ENCODE results near the gene C1orf35. TPM values are rescaled to one million over a fixed set of nuclear protein-coding genes. Genes with fewer than 3 reads are reported as not detected.

The C1orf35 gene
- total and polyA plus RNA-seq, 2 donors (not counting 1 experiment from before 2014, with no cell fraction given) = 4.8 to 7.6 TPM

GRCh38 chr1:228141226-228142044, 38.3 kb upstream of the C1orf35 start:
- H3K9me3 ChIP-seq (ENCODE audit: control insufficient read depth, insufficient read depth, low read depth, low read length) = no peaks in the 10 kb centered on the region
- no peaks in the 10 kb centered on the region for H4K20me1 ChIP-seq (ENCODE audit: control insufficient read depth, extremely low read depth, insufficient read depth, low read length)
- no peak overlapping the region for H2AFZ ChIP-seq (ENCODE audit: low read length)
- H3K4me1 ChIP-seq (ENCODE audit: control insufficient read depth, extremely low read depth, insufficient read depth, low read length) = peaks cover 13% of the 10 kb centered on the region
- H3K4me3 ChIP-seq (replicated peaks in 1 of 4; ENCODE audit: control extremely low read depth in 1 of 4, insufficient read depth in 1 of 4, low read depth in 3 of 4, low read length in 4 of 4) = peak overlapping the region; percentile 87 to 96 (median 92)
- peaks cover 10% of the 10 kb centered on the region for H3K36me3 ChIP-seq (ENCODE audit: control insufficient read depth, insufficient read depth, low read length)
- DNase-seq (ENCODE audit: low read depth in 2 of 2) = peak in 1 of 2 donors; percentile 85
- H3K4me2 ChIP-seq (ENCODE audit: extremely low read depth, insufficient read depth, low read length) = peak overlapping the region; percentile 95
- no peak for TF ChIP-seq EZH2 (IDR thresholded peaks at IDR 0.05; ENCODE audit: low read length, missing control alignments)
- TF ChIP-seq CTCF (conservative IDR thresholded peaks at IDR 0.05 in 1 of 2, IDR thresholded peaks at IDR 0.05 in 1 of 2; ENCODE audit: low read depth in 1 of 2, low read length in 2 of 2) = no peak
- H3K79me2 ChIP-seq (ENCODE audit: control insufficient read depth, insufficient read depth, low read length) = peaks cover 62% of the 10 kb centered on the region
- H3K9ac ChIP-seq (ENCODE audit: insufficient read depth, low read length) = peak overlapping the region; percentile 98
- peak overlapping the region; percentile 98 for H3K27ac ChIP-seq (ENCODE audit: insufficient read depth, low read length)
- peaks cover 5% of the 10 kb centered on the region for H3K27me3 ChIP-seq (ENCODE audit: control insufficient read depth, insufficient read depth, low read length)

- H2AFZ ChIP-seq (ENCODE audit: low read length) = no peak overlapping the region
- no peak for DNase-seq (ENCODE audit: low read depth in 2 of 2)
- H4K20me1 ChIP-seq (ENCODE audit: control insufficient read depth, extremely low read depth, insufficient read depth, low read length) = no peaks in the 10 kb centered on the region
Observed at GRCh38 chr1:228140724-228141225, 37.6 kb upstream of the C1orf35 start.

More at GRCh38 chr1:228140724-228141225, 37.6 kb upstream of the C1orf35 start:
- peak overlapping the region; percentile 98 for H3K9ac ChIP-seq (ENCODE audit: insufficient read depth, low read length)
- no peaks in the 10 kb centered on the region for H3K9me3 ChIP-seq (ENCODE audit: control insufficient read depth, insufficient read depth, low read depth, low read length)
- H3K79me2 ChIP-seq (ENCODE audit: control insufficient read depth, insufficient read depth, low read length) = peaks cover 56% of the 10 kb centered on the region
- H3K4me1 ChIP-seq (ENCODE audit: control insufficient read depth, extremely low read depth, insufficient read depth, low read length) = peaks cover 13% of the 10 kb centered on the region
- peak overlapping the region; percentile 98 for H3K27ac ChIP-seq (ENCODE audit: insufficient read depth, low read length)
- peaks cover 6% of the 10 kb centered on the region for H3K36me3 ChIP-seq (ENCODE audit: control insufficient read depth, insufficient read depth, low read length)
- peak overlapping the region; percentile 87 to 96 (median 92) for H3K4me3 ChIP-seq (replicated peaks in 1 of 4; ENCODE audit: control extremely low read depth in 1 of 4, insufficient read depth in 1 of 4, low read depth in 3 of 4, low read length in 4 of 4)
- H3K4me2 ChIP-seq (ENCODE audit: extremely low read depth, insufficient read depth, low read length) = peak overlapping the region; percentile 95
- TF ChIP-seq CTCF (conservative IDR thresholded peaks at IDR 0.05 in 1 of 2, IDR thresholded peaks at IDR 0.05 in 1 of 2; ENCODE audit: low read depth in 1 of 2, low read length in 2 of 2) = no peak
- TF ChIP-seq EZH2 (IDR thresholded peaks at IDR 0.05; ENCODE audit: low read length, missing control alignments) = no peak
- peaks cover 5% of the 10 kb centered on the region for H3K27me3 ChIP-seq (ENCODE audit: control insufficient read depth, insufficient read depth, low read length)
